ENCODE data around the gene EVX2.

- TF ChIP-seq MAFK (IDR thresholded peaks at IDR 0.05; ENCODE audit: low read depth, low read length) (no peak), POLR2A (IDR thresholded peaks at IDR 0.05; ENCODE audit: low read depth, low read length) (no peak), USF2 (IDR thresholded peaks at IDR 0.05; ENCODE audit: low read depth, low read length) (no peak)
- TF ChIP-seq, protein P1, sequence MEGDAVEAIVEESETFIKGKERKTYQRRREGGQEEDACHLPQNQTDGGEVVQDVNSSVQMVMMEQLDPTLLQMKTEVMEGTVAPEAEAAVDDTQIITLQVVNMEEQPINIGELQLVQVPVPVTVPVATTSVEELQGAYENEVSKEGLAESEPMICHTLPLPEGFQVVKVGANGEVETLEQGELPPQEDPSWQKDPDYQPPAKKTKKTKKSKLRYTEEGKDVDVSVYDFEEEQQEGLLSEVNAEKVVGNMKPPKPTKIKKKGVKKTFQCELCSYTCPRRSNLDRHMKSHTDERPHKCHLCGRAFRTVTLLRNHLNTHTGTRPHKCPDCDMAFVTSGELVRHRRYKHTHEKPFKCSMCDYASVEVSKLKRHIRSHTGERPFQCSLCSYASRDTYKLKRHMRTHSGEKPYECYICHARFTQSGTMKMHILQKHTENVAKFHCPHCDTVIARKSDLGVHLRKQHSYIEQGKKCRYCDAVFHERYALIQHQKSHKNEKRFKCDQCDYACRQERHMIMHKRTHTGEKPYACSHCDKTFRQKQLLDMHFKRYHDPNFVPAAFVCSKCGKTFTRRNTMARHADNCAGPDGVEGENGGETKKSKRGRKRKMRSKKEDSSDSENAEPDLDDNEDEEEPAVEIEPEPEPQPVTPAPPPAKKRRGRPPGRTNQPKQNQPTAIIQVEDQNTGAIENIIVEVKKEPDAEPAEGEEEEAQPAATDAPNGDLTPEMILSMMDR (conservative IDR thresholded peaks at IDR 0.05; ENCODE audit: low read depth, low read length): no peak
These were observed 10.5 kb downstream of the EVX2 start for GRCh38 chr2:176072951-176073904.

Measured in IMR-90 (cell line).